Measurements from ENCODE around the gene ATP1A4.

The ATP1A4 gene

GRCh38 chr1:160220301-160220700 lies 68.9 kb downstream of the ATP1A4 start:
- no peak overlapping the region for H3K4me3 ChIP-seq (ENCODE audit: low read depth, low read length)
- no peak for TF ChIP-seq CTCF (IDR thresholded peaks at IDR 0.05; ENCODE audit: insufficient read depth, low read length, missing control alignments)
- CTCF ChIA-PET, result interaction anchor here (0.8 to 6.7 kb wide), 31 partner anchors 9 to 173 kb away, joined by 3 to 206 read pairs (median 18); partner anchors contain the start of genes CASQ1, IGSF8, KCNJ9 and PEA15
- POLR2A ChIA-PET, result interaction anchor here (0.7 to 4.7 kb wide), 5 partner anchors 8 to 122 kb away, joined by 3 to 34 read pairs (median 5); partner anchors contain the start of genes IGSF8 and PEA15
- no peak for DNase-seq (ENCODE audit: low read depth, low spot score)

DNA sequence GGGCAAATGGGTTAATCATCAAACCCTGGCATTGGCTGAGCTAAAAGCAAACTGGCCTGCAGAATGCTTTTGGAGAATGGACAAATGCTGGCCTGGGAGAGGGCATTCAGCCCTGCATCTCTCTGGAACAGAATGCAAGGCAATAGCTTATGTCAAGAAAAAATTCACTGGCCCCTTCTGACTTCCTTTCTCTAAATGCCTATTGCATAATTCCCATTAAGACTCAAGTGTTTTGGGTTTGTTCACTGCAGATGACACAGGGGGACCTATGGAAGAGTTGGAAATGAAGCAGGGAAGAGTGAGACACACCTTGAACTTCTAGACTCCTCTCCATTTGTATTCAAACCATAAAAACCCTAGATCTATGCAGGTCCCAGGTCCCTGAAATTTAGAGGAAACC lies 69.7 kb downstream of the ATP1A4 start:
- H3K4me3 ChIP-seq (ENCODE audit: low read depth, low read length), result no peak overlapping the region
- CTCF ChIA-PET, result interaction anchor here (0.8 to 6.7 kb wide), 13 partner anchors 8 to 135 kb away, joined by 3 to 206 read pairs (median 31); partner anchors contain the start of genes CASQ1, IGSF8 and PEA15
- DNase-seq (ENCODE audit: low read depth, low spot score), result no peak
- TF ChIP-seq CTCF (IDR thresholded peaks at IDR 0.05; ENCODE audit: insufficient read depth, low read length, missing control alignments), result no peak
- POLR2A ChIA-PET, result interaction anchor here (0.7 to 4.7 kb wide), 4 partner anchors 8 to 124 kb away, joined by 3 to 34 read pairs (median 4); partner anchors contain the start of gene PEA15

GRCh38 chr1:160222546-160222945 lies 71.1 kb downstream of the ATP1A4 start:
- CTCF ChIA-PET, result interaction anchor here (1.0 to 6.7 kb wide), 7 partner anchors 11 to 136 kb away, joined by 5 to 206 read pairs (median 62); partner anchors contain the start of genes CASQ1 and PEA15

DNA sequence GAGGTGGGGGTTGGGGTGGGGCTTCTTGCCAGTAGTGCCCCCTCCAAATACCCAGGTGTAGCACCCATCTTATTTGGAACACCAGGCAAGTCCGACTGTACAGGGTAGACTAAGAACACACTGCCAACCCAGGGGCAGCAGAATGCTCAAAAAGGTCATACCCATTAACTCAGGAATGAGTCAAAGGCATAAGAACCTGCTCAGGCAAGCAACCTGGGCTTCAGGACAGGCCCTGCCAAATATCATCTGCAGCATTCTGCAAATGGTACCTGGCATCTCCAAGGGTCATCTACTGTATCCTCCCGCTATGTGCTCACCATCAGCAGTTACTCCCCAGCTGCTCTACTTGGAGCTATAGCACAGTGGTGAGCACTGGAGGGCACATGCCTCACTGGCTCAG lies 73.2 kb downstream of the ATP1A4 start:
- no peak overlapping the region for H3K4me3 ChIP-seq (ENCODE audit: low read depth, low read length)
- no peak for TF ChIP-seq CTCF (IDR thresholded peaks at IDR 0.05; ENCODE audit: insufficient read depth, low read length, missing control alignments)
- ChIA-PET POLR2A (no interaction called here), CTCF (interaction anchor here (1.1 to 2.7 kb wide), 6 partner anchors 11 to 139 kb away, joined by 3 to 15 read pairs (median 6); no protein-coding TSS in a partner anchor)
- no peak for DNase-seq (ENCODE audit: low read depth, low spot score)

More at GRCh38 chr1:160222546-160222945, 71.1 kb downstream of the ATP1A4 start:
- TF ChIP-seq CTCF (IDR thresholded peaks at IDR 0.05; ENCODE audit: insufficient read depth, low read length, missing control alignments), result no peak
- no peak for DNase-seq (ENCODE audit: low read depth, low spot score)
- POLR2A ChIA-PET, result interaction anchor here (1.5 kb wide), 1 partner anchor 17 kb away, joined by 3 read pairs; no protein-coding TSS in a partner anchor
- no peak overlapping the region for H3K4me3 ChIP-seq (ENCODE audit: low read depth, low read length)

DNA sequence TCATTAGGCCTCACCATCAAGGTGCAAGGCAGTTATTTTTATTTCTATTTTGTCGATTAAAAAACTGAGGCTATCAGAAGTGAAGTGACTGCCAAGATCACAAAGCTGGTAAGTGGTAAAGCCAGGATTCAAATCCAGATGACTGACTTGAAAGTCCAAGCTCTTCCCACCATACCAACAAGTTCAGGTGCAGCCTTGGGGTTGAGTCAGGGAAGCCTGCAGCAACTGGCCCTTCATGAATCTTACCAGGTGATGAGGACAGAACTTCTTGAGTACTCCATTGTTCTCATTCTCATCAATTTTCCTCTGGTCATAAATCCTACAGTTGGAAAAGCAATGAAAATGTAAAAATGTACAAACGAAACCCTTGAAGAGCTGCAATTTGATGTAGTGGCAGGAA lies 73.9 kb downstream of the ATP1A4 start:
- CTCF ChIA-PET, result interaction anchor here (0.8 to 2.7 kb wide), 9 partner anchors 12 to 140 kb away, joined by 3 to 15 read pairs (median 4); partner anchors contain the start of gene CASQ1
- POLR2A ChIA-PET, result no interaction called here
- DNase-seq (ENCODE audit: low read depth, low spot score), result no peak
- H3K4me3 ChIP-seq (ENCODE audit: low read depth, low read length), result no peak overlapping the region
- TF ChIP-seq CTCF (IDR thresholded peaks at IDR 0.05; ENCODE audit: insufficient read depth, low read length, missing control alignments), result no peak

GRCh38 chr1:160226623-160227022 lies 75.2 kb downstream of the ATP1A4 start:
- CTCF ChIA-PET, result interaction anchor here (1.1 to 3.5 kb wide), 7 partner anchors 8 to 126 kb away, joined by 3 to 15 read pairs (median 7); no protein-coding TSS in a partner anchor
- POLR2A ChIA-PET, result interaction anchor here (0.6 kb wide), 1 partner anchor 18 kb away, joined by 4 read pairs; no protein-coding TSS in a partner anchor
- no peak for TF ChIP-seq CTCF (IDR thresholded peaks at IDR 0.05; ENCODE audit: insufficient read depth, low read length, missing control alignments)
- H3K4me3 ChIP-seq (ENCODE audit: low read depth, low read length), result no peak overlapping the region
- no peak for DNase-seq (ENCODE audit: low read depth, low spot score)

Measured in AG04449 (cell line).